ENCODE results near the gene OTOP3.

DNA sequence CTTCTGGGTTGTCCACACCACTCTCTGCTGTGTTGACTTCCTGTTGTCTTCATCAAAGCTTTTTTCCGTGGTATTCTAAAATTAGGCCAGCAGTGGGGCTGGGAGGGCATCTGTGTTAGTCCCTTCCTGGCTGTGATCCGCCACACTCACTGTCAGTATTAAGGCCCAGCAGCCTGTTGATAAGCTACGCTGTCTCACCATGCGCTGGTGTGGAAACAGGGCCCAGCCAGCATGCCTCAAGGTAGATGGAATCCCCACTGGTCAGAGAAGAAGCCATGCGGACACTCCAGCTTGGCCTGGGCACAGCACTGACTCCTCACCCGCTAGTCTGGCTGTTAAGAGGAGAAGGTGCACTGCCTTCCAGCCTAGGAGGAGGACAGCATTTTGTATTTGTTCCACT, 63.1 kb downstream of the OTOP3 start:
- TF ChIP-seq, protein P1, sequence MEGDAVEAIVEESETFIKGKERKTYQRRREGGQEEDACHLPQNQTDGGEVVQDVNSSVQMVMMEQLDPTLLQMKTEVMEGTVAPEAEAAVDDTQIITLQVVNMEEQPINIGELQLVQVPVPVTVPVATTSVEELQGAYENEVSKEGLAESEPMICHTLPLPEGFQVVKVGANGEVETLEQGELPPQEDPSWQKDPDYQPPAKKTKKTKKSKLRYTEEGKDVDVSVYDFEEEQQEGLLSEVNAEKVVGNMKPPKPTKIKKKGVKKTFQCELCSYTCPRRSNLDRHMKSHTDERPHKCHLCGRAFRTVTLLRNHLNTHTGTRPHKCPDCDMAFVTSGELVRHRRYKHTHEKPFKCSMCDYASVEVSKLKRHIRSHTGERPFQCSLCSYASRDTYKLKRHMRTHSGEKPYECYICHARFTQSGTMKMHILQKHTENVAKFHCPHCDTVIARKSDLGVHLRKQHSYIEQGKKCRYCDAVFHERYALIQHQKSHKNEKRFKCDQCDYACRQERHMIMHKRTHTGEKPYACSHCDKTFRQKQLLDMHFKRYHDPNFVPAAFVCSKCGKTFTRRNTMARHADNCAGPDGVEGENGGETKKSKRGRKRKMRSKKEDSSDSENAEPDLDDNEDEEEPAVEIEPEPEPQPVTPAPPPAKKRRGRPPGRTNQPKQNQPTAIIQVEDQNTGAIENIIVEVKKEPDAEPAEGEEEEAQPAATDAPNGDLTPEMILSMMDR (conservative IDR thresholded peaks at IDR 0.05), result no peak
- no peak for TF ChIP-seq EZH2 (IDR thresholded peaks at IDR 0.05; ENCODE audit: low read depth)
